ENCODE results near the gene MACROH2A1.

DNA sequence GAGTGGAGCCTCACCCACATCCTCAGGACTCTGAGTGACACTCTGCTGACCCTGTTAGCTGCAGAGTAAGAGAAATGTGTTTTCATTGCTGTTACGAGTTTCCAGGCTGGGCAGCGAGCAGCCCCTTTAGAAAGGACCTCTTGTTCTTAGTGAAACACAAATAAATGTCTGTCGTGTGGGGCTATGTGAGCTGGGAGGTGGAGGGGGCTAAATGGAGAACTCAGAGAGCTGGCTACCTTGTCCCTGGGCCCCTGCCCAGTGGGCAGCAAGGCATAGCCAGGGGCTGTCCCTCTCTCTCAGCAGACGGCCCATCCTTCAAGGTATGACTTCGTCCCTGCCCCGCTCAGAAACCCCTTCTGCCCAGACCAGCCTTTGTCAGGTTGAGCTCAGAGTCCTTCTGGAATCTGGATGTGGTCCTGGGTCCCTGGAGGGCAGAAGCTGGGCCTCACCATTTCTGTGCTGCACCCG, 38.0 kb upstream of the MACROH2A1 start:
- TF ChIP-seq, protein P1, sequence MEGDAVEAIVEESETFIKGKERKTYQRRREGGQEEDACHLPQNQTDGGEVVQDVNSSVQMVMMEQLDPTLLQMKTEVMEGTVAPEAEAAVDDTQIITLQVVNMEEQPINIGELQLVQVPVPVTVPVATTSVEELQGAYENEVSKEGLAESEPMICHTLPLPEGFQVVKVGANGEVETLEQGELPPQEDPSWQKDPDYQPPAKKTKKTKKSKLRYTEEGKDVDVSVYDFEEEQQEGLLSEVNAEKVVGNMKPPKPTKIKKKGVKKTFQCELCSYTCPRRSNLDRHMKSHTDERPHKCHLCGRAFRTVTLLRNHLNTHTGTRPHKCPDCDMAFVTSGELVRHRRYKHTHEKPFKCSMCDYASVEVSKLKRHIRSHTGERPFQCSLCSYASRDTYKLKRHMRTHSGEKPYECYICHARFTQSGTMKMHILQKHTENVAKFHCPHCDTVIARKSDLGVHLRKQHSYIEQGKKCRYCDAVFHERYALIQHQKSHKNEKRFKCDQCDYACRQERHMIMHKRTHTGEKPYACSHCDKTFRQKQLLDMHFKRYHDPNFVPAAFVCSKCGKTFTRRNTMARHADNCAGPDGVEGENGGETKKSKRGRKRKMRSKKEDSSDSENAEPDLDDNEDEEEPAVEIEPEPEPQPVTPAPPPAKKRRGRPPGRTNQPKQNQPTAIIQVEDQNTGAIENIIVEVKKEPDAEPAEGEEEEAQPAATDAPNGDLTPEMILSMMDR (conservative IDR thresholded peaks at IDR 0.05) = no peak
- TF ChIP-seq ZFX (IDR thresholded peaks at IDR 0.05) = no peak
